ENCODE results near the gene TSPEAR. TPM values are rescaled to one million over a fixed set of nuclear protein-coding genes. Genes with fewer than 3 reads are reported as not detected.

The TSPEAR gene
- total and polyA plus RNA-seq, 9 of the 15 experiments (the other 6 are each of a cell fraction or from before 2014, with no cell fraction given), result not detected

- TF ChIP-seq ZNF407 (IDR thresholded peaks at IDR 0.05; ENCODE audit: low read depth) (no peak), FOXP4 (CRISPR knock-in tag; IDR thresholded peaks at IDR 0.05; ENCODE audit: borderline replicate concordance) (no peak), ZNF143 (CRISPR knock-in tag; IDR thresholded peaks at IDR 0.05) (no peak), ETS2 (tag; IDR thresholded peaks at IDR 0.05; ENCODE audit: borderline replicate concordance, poor library complexity, severe bottlenecking) (no peak), YY1 (IDR thresholded peaks at IDR 0.05; ENCODE audit: borderline replicate concordance in 1 of 3, control insufficient read depth in 1 of 3, extremely low read depth in 1 of 3, insufficient read depth in 3 of 3, insufficient read length in 1 of 3, insufficient replicate concordance in 2 of 3, low read depth in 1 of 3, low read length in 2 of 3) (no peak), HDAC6 (IDR thresholded peaks at IDR 0.05; ENCODE audit: low read depth, low read length) (no peak), NFIX (CRISPR knock-in tag; IDR thresholded peaks at IDR 0.05; ENCODE audit: low read depth) (no peak), ZC3H11A (IDR thresholded peaks at IDR 0.05; ENCODE audit: low read depth, low read length) (no peak), RHOXF2B (CRISPR knock-in tag; conservative IDR thresholded peaks at IDR 0.05) (no peak), MYC (IDR thresholded peaks at IDR 0.05; ENCODE audit: low read depth, low read length) (no peak), MYC (CRISPR knock-in tag; IDR thresholded peaks at IDR 0.05; ENCODE audit: borderline replicate concordance, low read depth) (no peak), ILF3 (IDR thresholded peaks at IDR 0.05; ENCODE audit: borderline replicate concordance) (no peak)
Measured at GRCh38 chr21:44753357-44753756, 42.0 kb upstream of the TSPEAR start (continued).
